PC-9 (cell line): Measurements from ENCODE around the gene SPARCL1.

Experiments
- CTCF ChIP-seq: fragments of 200-600 bp; sonication (generic); conservative IDR thresholded peaks from 2 replicates; pipeline ENCODE4 v1.6.1; 2017; ENCODE audit warnings: mixed run types, antibody characterized with exemption, mild to moderate bottlenecking, moderate library complexity
- EZH2 ChIP-seq: fragments of 200-600 bp; sonication (generic); IDR thresholded peaks from 2 replicates; pipeline ENCODE4 v1.8.0; 2017; ENCODE audit warnings: antibody characterized with exemption, low read depth

- TF ChIP-seq CTCF (no peak), EZH2 (no peak)
Observed at GRCh38 chr4:87553182-87553581, 24.0 kb upstream of the SPARCL1 start.
